ENCODE data around the gene TMEM45B.

DNA sequence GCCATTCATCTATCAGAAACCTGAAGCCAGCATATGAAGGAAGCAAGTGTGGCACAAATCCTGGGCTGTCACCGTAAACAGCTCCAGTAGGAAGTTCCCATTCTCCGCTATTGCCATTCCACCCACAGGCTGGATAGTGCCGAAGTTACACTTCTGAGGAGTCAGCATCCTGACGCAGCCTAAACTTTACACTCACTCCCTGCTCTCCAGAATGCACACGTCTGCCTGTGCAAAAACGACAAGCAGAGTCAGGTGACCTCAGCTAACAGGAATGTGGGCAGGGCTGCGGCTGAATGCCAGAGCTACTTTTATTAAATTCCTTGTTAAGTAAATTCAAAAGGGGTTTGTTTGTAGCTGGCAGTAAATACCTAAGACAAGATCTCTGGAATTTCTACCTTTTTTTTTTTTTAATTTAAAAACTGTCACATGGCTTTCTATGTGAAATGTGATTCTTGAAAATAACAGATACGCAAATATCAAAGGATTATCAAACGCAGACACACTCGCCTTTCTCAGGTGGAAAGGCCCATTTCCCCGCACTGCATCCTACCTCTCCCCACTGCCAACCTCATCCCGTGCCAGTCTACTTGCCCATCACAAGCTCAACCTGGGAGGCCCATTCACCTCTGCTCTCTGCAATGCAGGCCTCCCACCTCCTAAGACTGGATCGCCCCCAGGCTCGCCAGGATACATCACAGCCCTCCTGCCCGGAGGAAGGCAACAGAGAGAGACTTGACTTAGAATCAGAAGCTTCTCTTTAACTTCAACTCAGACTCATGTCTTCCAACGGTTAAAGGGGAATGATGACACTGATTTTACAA is 46.3 kb downstream of the TMEM45B start:
- TF ChIP-seq FOXA1 (IDR thresholded peaks at IDR 0.05) (no peak), SUZ12 (IDR thresholded peaks at IDR 0.05) (no peak), FOXM1 (IDR thresholded peaks at IDR 0.05; ENCODE audit: borderline replicate concordance) (no peak), L3MBTL2 (conservative IDR thresholded peaks at IDR 0.05) (no peak), BHLHE40 (IDR thresholded peaks at IDR 0.05; ENCODE audit: borderline replicate concordance) (no peak), HDGF (IDR thresholded peaks at IDR 0.05; ENCODE audit: borderline replicate concordance) (no peak), ZNF384 (IDR thresholded peaks at IDR 0.05) (no peak), FOXK2 (IDR thresholded peaks at IDR 0.05) (no peak), ELF4 (IDR thresholded peaks at IDR 0.05) (no peak), SP1 (IDR thresholded peaks at IDR 0.05) (no peak)
- TF ChIP-seq, protein P1, sequence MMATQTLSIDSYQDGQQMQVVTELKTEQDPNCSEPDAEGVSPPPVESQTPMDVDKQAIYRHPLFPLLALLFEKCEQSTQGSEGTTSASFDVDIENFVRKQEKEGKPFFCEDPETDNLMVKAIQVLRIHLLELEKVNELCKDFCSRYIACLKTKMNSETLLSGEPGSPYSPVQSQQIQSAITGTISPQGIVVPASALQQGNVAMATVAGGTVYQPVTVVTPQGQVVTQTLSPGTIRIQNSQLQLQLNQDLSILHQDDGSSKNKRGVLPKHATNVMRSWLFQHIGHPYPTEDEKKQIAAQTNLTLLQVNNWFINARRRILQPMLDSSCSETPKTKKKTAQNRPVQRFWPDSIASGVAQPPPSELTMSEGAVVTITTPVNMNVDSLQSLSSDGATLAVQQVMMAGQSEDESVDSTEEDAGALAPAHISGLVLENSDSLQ (IDR thresholded peaks at IDR 0.05): no peak
